ENCODE results near the gene GRAMD2A. TPM values are rescaled to one million over a fixed set of nuclear protein-coding genes. Genes with fewer than 3 reads are reported as not detected.

The GRAMD2A gene
- total RNA-seq, 2 experiments from 2014 or later: 0.11 TPM; not detected in 1

DNA sequence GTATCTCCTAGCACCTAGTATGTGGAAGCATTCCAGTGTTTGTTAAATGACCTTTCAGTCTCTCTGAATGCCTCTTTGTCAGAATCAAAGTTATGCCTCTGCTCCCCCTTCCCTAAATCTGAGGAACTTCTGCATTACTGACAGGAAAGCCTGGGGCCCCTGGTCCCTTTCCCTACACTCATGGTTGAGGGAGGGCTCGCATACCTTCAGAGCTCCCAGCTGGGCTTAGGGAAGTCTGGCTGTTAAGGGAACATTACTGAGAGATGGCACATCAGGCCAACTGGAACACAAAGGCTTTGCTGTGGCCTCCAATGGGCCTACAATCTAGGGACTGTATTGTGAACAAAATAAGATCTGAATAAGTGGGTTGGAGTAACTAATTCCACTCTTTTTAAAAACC, 23.1 kb upstream of the GRAMD2A start:
- H3K36me3 Mint-ChIP-seq (ENCODE audit: low read depth): peaks cover 86% of the 10 kb centered on the region
- H3K9me3 Mint-ChIP-seq (ENCODE audit: low read depth): no peaks in the 10 kb centered on the region
- H3K27me3 Mint-ChIP-seq: no peaks in the 10 kb centered on the region
- intact Hi-C loops (cut with DNase I, micrococcal nuclease): no loop called here
- H3K4me3 Mint-ChIP-seq: no peak overlapping the region
- CTCF ChIA-PET: interaction anchor here (0.8 to 2.0 kb wide), 3 partner anchors 12 to 20 kb away, joined by 3 to 8 read pairs (median 3); no protein-coding TSS in a partner anchor
- POLR2A ChIA-PET: interaction anchor here (1.2 kb wide), 2 partner anchors 10 to 21 kb away, joined by 3 to 8 read pairs; partner anchors contain the start of gene PKM
- peak overlapping the region; percentile 55 for H3K27ac Mint-ChIP-seq
- no peak for ATAC-seq
- peaks cover 68% of the 10 kb centered on the region for H3K4me1 Mint-ChIP-seq
- DNase-seq: no peak

DNA sequence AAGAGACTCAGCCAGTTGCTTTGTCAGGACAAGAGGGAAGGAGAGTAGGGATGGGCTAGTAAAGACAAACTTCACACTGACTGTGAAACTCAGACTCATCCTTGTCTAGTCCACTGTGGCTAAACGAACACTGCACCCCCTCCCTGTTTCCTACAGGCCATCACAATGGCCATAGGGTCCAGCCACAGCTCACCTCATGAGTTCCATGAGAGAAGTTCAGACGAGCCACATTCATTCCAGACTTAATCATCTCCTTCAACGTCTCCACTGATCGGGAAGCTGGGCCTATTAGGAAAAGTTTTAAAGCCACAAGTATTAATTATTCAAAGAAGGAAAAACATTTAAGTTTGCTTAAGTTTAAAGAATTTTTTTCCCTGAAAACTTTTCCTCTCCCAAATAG, 19.6 kb upstream of the GRAMD2A start:
- no peak for DNase-seq
- Mint-ChIP-seq H3K9me3 (ENCODE audit: low read depth) (no peaks in the 10 kb centered on the region), H3K4me3 (no peak overlapping the region), H3K36me3 (ENCODE audit: low read depth) (peaks cover 82% of the 10 kb centered on the region), H3K27ac (no peak overlapping the region), H3K27me3 (no peaks in the 10 kb centered on the region), H3K4me1 (peaks cover 41% of the 10 kb centered on the region)
- CTCF ChIA-PET: interaction anchor here (1.0 to 3.8 kb wide), 4 partner anchors 9 to 34 kb away, joined by 3 to 17 read pairs (median 4); no protein-coding TSS in a partner anchor
- POLR2A ChIA-PET: interaction anchor here (1.3 kb wide), 1 partner anchor 9 kb away, joined by 6 read pairs; no protein-coding TSS in a partner anchor
- no peak for ATAC-seq
- intact Hi-C loops (cut with DNase I, micrococcal nuclease): no loop called here

DNA sequence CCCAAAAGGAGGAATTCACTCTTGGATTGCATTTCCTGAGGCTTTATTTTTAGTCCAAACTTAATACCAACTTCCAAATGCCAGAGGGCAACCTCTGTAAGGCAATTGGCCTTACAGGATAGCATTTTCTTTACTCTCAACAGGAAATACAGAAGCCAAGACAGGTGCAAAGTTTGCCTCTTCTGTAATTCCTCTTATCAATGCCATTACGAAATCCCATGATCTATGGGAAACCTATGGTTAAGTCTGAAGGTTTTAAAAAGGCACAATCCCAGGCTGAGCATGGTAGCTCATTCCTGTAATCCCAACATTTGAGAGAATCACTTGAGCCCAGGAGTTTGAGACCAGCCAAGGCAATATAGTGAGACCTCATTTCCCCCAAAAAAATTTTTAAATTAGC, 18.5 kb upstream of the GRAMD2A start:
- DNase-seq (no peak), ATAC-seq (no peak)
- Mint-ChIP-seq H3K36me3 (ENCODE audit: low read depth) (peaks cover 84% of the 10 kb centered on the region), H3K4me3 (no peak overlapping the region), H3K27ac (no peak overlapping the region), H3K27me3 (no peaks in the 10 kb centered on the region), H3K9me3 (ENCODE audit: low read depth) (no peaks in the 10 kb centered on the region), H3K4me1 (peaks cover 31% of the 10 kb centered on the region)
- ChIA-PET POLR2A (no interaction called here), CTCF (interaction anchor here (1.0 to 3.8 kb wide), 5 partner anchors 8 to 58 kb away, joined by 3 to 17 read pairs (median 3); no protein-coding TSS in a partner anchor)
- intact Hi-C loops (cut with DNase I, micrococcal nuclease): no loop called here

GRCh38 chr15:72207558-72208085, 10.0 kb upstream of the GRAMD2A start:
- Mint-ChIP-seq H3K36me3 (ENCODE audit: low read depth) (peaks cover 97% of the 10 kb centered on the region), H3K27ac (no peak overlapping the region), H3K4me3 (no peak overlapping the region), H3K9me3 (ENCODE audit: low read depth) (no peaks in the 10 kb centered on the region), H3K27me3 (no peaks in the 10 kb centered on the region), H3K4me1 (peaks cover 34% of the 10 kb centered on the region)
- ChIA-PET CTCF (interaction anchor here (0.8 to 1.5 kb wide), 4 partner anchors 9 to 66 kb away, joined by 3 to 6 read pairs (median 4); no protein-coding TSS in a partner anchor), POLR2A (no interaction called here)
- intact Hi-C loops (cut with DNase I, micrococcal nuclease): loop anchor here in 1 of 2 experiments (2.0 kb wide), 1 partner anchor 17 kb away; no protein-coding TSS in a partner anchor
- ATAC-seq (no peak), DNase-seq (no peak)

DNA sequence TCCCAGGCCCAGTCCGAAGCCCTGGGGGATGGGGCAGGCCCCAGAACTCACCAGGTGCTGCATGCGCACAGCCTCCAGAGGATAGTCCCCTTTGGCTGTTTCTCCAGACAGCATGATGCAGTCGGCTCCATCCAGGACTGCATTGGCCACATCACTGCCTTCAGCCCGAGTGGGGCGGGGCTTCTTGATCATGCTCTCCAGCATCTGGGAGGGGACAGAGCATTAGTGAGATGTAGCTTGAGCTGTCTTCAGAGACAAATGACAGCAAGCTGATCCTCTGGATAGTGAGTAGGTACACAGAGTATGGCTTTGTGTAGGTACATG, 9.1 kb upstream of the GRAMD2A start:
- no peak for ATAC-seq
- Mint-ChIP-seq H3K9me3 (ENCODE audit: low read depth) (no peaks in the 10 kb centered on the region), H3K27ac (peak overlapping the region; percentile 73), H3K4me3 (no peak overlapping the region), H3K36me3 (ENCODE audit: low read depth) (peaks cover 97% of the 10 kb centered on the region), H3K27me3 (no peaks in the 10 kb centered on the region), H3K4me1 (peaks cover 37% of the 10 kb centered on the region)
- intact Hi-C loops (cut with DNase I, micrococcal nuclease): loop anchor here in 1 of 2 experiments (2.0 kb wide), 1 partner anchor 18 kb away; no protein-coding TSS in a partner anchor
- ChIA-PET POLR2A (interaction anchor here (0.5 kb wide), 1 partner anchor 20 kb away, joined by 3 read pairs; no protein-coding TSS in a partner anchor), CTCF (interaction anchor here (1.5 kb wide), 1 partner anchor 20 kb away, joined by 5 read pairs; no protein-coding TSS in a partner anchor)
- no peak for DNase-seq

DNA sequence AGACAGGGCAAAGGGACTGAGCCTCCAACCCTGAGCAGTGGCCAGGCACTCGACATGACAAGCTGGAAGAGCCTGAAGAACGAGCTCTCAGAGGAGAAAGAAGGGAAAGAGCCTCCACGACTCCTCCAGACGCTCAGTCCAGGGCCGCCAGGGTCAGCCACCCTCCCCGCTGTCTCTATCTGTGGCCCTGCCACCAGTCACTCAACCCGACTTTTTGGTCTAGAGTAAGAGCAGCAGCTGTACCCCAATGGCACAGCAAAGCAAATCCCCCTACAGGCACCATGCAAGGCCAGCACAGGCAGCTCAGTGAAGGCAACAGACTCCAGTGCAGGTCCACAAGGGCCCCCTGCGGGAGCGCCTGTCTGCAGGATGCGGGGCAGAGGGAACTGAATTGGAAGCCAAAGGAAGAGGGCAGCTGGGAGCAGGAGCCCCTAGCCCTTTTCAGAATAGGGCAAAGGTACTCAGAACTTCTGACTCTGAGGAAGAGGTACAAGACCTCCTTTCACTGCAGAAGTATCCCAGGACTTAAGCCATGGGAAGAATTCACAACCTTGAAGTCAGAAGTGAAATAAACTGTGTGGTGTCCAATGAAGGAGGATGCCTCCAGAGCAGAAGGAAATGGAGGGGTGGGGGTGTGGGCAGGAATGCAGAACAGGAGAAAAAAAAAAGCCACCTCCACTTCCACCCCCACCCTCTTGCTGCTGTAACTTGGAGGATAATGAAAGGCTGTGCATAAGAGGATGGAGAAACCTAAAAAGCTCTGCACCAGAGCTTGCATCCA, 8.5 kb upstream of the GRAMD2A start:
- Mint-ChIP-seq H3K27ac (peak overlapping the region; percentile 80), H3K4me3 (no peak overlapping the region), H3K9me3 (ENCODE audit: low read depth) (no peaks in the 10 kb centered on the region), H3K27me3 (no peaks in the 10 kb centered on the region), H3K4me1 (peaks cover 37% of the 10 kb centered on the region), H3K36me3 (ENCODE audit: low read depth) (peaks cover 95% of the 10 kb centered on the region)
- intact Hi-C loops (cut with DNase I, micrococcal nuclease): loop anchor here (2.0 kb wide), 2 partner anchors 19 to 21 kb away; no protein-coding TSS in a partner anchor
- ATAC-seq: no peak
- DNase-seq: no peak
- POLR2A ChIA-PET: interaction anchor here (1.0 kb wide), 1 partner anchor 21 kb away, joined by 3 read pairs; no protein-coding TSS in a partner anchor
- CTCF ChIA-PET: interaction anchor here (0.6 to 1.5 kb wide), 4 partner anchors 21 to 544 kb away, joined by 3 to 5 read pairs (median 3); no protein-coding TSS in a partner anchor

GRCh38 chr15:72205273-72205672, 7.7 kb upstream of the GRAMD2A start:
- DNase-seq: no peak

DNA sequence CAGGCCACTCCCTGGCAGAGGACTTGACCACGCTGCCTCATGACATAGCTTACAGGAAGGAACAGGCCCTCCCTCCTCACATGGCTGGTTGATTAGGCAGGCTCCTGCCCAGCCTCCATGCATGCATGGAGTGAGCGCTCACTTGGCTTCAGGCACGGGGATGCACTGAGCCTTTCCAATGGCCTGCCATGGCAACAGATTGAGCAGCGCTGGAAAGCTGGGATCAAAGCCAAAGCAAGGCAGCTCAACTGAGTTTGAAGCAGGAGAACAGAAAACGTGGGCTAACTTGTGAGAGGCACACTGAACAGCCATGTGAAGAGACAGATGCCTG, 5.9 kb upstream of the GRAMD2A start:
- DNase-seq (no peak), ATAC-seq (no peak)
- peaks cover 96% of the 10 kb centered on the region for H3K36me3 Mint-ChIP-seq (ENCODE audit: low read depth)
- intact Hi-C loops (cut with DNase I, micrococcal nuclease): no loop called here
- H3K27ac Mint-ChIP-seq: peak overlapping the region; percentile 33
- no peak overlapping the region for H3K4me3 Mint-ChIP-seq
- ChIA-PET POLR2A (interaction anchor here (1.5 kb wide), 1 partner anchor 23 kb away, joined by 4 read pairs; no protein-coding TSS in a partner anchor), CTCF (interaction anchor here (0.6 to 0.8 kb wide), 3 partner anchors 23 to 221 kb away, joined by 3 to 4 read pairs (median 3); no protein-coding TSS in a partner anchor)
- peaks cover 36% of the 10 kb centered on the region for H3K4me1 Mint-ChIP-seq
- no peaks in the 10 kb centered on the region for H3K9me3 Mint-ChIP-seq (ENCODE audit: low read depth)
- no peaks in the 10 kb centered on the region for H3K27me3 Mint-ChIP-seq

More at GRCh38 chr15:72205273-72205672, 7.7 kb upstream of the GRAMD2A start:
- Mint-ChIP-seq H3K27ac (peak overlapping the region; percentile 80), H3K36me3 (ENCODE audit: low read depth) (peaks cover 95% of the 10 kb centered on the region), H3K4me3 (no peak overlapping the region), H3K9me3 (ENCODE audit: low read depth) (no peaks in the 10 kb centered on the region), H3K4me1 (peaks cover 35% of the 10 kb centered on the region), H3K27me3 (no peaks in the 10 kb centered on the region)
- ChIA-PET CTCF (interaction anchor here (0.6 to 1.2 kb wide), 3 partner anchors 22 to 544 kb away, joined by 3 read pairs; no protein-coding TSS in a partner anchor), POLR2A (interaction anchor here (0.7 to 1.0 kb wide), 2 partner anchors 22 to 23 kb away, joined by 3 to 10 read pairs; no protein-coding TSS in a partner anchor)
- peak; percentile 31 for ATAC-seq
- intact Hi-C loops (cut with DNase I, micrococcal nuclease): loop anchor here in 1 of 2 experiments (2.0 kb wide), 1 partner anchor 22 kb away; no protein-coding TSS in a partner anchor

- no peak for ATAC-seq
- DNase-seq: no peak
- intact Hi-C loops (cut with DNase I, micrococcal nuclease): no loop called here
- Mint-ChIP-seq H3K27me3 (peaks cover 2% of the 10 kb centered on the region), H3K4me3 (no peak overlapping the region), H3K9me3 (ENCODE audit: low read depth) (no peaks in the 10 kb centered on the region), H3K27ac (peak overlapping the region; percentile 33), H3K4me1 (peaks cover 37% of the 10 kb centered on the region), H3K36me3 (ENCODE audit: low read depth) (peaks cover 96% of the 10 kb centered on the region)
- ChIA-PET POLR2A (interaction anchor here (1.5 kb wide), 1 partner anchor 24 kb away, joined by 4 read pairs; no protein-coding TSS in a partner anchor), CTCF (interaction anchor here (0.6 to 1.0 kb wide), 4 partner anchors 24 to 221 kb away, joined by 3 to 4 read pairs (median 4); no protein-coding TSS in a partner anchor)
Measured at GRCh38 chr15:72202801-72203506, 5.4 kb upstream of the GRAMD2A start.

- no peak overlapping the region for H3K27ac Mint-ChIP-seq
- intact Hi-C loops (cut with DNase I, micrococcal nuclease): no loop called here
- peaks cover 4% of the 10 kb centered on the region for H3K27me3 Mint-ChIP-seq
- POLR2A ChIA-PET: interaction anchor here (1.5 kb wide), 1 partner anchor 24 kb away, joined by 4 read pairs; no protein-coding TSS in a partner anchor
- peaks cover 39% of the 10 kb centered on the region for H3K4me1 Mint-ChIP-seq
- CTCF ChIA-PET: interaction anchor here (0.6 to 1.0 kb wide), 3 partner anchors 24 to 733 kb away, joined by 3 to 4 read pairs (median 4); no protein-coding TSS in a partner anchor
- no peak for ATAC-seq
- no peak for DNase-seq
- H3K36me3 Mint-ChIP-seq (ENCODE audit: low read depth): peaks cover 91% of the 10 kb centered on the region
- H3K9me3 Mint-ChIP-seq (ENCODE audit: low read depth): no peaks in the 10 kb centered on the region
- H3K4me3 Mint-ChIP-seq: peak overlapping the region; percentile 33
Measured at GRCh38 chr15:72202302-72202701, 4.7 kb upstream of the GRAMD2A start.
